NCI-H526 treated with DMSO at 0.1 percent for 48 hours (cell line): ENCODE data around the gene MAEA.
"Not testable (repeated sequence)": the region's sequence is repeated elsewhere in the genome, so short reads cannot be mapped to it uniquely, and the experiment has no call there.

Experiments used
- DNase-seq: peaks from one replicate; lab custom pipeline; 2025; lab: John Stamatoyannopoulos, UW

Gene MAEA

GRCh38 chr4:1335193-1335883 is 45.6 kb downstream of the MAEA start:
- DNase-seq, result not testable (repeated sequence)

- no peak for DNase-seq
These were observed 46.4 kb downstream of the MAEA start for GRCh38 chr4:1336088-1336491.

DNA sequence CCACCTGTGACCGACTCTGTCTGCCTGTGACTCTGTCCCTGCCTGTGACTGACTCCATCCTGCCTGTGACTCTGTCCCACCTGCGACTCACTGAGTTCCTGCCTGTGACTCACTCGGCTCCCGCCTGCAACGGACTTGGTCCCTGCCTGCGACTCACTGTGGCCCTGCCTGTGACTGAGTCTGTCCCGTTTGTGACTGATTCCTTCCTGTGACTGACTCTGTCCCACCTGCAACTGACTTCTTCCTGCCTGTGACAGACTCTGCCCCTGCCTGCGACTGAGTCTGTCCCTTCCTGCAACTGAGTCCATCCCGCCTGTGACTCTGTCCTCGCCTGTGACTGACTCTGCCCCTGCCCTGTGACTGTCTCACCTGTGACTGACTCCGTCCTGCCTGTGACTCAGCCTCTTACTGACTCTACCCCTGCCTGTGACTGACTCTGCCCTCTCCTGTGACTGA is 47.7 kb downstream of the MAEA start:
- DNase-seq, result no peak

GRCh38 chr4:1337951-1338751 is 48.5 kb downstream of the MAEA start:
- no peak for DNase-seq

- no peak for DNase-seq
These were observed 49.2 kb downstream of the MAEA start for GRCh38 chr4:1338752-1339414.

DNA sequence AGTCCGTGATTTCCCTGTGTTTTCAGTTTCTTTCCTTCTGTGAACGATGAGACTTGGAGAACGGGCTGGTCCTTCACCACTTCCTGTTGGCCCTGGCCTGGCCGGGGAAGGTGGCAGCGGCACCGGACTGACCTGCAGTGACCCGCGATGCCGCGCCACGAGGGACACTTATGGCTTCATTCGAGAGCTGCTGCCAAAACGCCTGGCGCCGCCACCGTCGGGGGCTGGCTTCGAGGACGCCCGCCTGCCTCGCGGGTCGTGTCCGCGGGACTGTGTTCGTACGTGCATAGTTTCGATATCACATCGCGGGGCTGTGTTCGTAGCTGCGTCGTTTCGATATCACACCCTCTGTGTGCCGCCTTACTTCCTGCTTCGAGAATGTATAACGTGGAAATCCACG is 49.8 kb downstream of the MAEA start:
- no peak for DNase-seq

- DNase-seq, result no peak
These were observed 50.6 kb downstream of the MAEA start for GRCh38 chr4:1340181-1340747.

DNA sequence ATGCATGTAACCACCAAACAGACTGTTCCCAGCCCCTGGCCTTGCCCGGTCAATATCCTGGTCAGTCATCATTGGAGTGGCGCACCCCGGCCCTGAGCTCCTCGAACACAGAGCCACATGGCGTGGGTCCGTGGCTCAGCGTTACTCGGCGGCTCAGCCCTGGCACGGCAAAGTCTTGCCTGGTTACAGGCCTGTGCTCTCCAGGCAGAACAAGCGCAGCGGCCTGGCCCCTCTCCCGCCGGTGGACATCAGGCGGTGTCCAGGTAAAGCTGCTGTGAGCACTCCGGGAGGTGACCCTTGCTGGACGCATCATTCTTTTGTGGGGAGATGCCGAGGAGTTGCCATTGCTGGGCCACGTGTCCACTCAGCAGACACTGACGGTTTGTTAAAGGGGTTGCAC is 51.2 kb downstream of the MAEA start:
- DNase-seq, result no peak

GRCh38 chr4:1342003-1342402 is 52.3 kb downstream of the MAEA start:
- DNase-seq, result no peak

DNA sequence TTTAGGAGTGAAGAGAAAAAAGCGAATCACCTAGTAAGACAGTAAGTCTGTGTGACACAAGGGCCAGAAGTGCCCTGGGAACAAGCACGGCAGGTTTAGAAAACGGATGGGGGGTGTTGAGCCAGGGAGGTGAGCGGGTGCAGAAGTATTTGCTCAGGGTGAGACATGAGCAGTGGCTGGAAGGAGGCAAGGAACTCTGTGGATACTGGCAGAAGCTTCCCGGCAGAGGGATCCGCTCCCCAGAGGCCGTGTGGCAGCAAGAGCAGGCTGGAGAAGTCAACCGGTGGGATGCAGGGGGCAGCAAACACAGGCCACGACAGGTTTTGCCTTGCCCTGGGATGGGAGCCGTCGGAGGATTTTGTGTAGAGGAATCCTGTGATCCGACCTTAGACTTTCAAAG is 55.0 kb downstream of the MAEA start:
- peak; percentile 42 for DNase-seq

- DNase-seq, result peak; percentile 13
These were observed 56.5 kb downstream of the MAEA start for GRCh38 chr4:1345903-1346780.

DNA sequence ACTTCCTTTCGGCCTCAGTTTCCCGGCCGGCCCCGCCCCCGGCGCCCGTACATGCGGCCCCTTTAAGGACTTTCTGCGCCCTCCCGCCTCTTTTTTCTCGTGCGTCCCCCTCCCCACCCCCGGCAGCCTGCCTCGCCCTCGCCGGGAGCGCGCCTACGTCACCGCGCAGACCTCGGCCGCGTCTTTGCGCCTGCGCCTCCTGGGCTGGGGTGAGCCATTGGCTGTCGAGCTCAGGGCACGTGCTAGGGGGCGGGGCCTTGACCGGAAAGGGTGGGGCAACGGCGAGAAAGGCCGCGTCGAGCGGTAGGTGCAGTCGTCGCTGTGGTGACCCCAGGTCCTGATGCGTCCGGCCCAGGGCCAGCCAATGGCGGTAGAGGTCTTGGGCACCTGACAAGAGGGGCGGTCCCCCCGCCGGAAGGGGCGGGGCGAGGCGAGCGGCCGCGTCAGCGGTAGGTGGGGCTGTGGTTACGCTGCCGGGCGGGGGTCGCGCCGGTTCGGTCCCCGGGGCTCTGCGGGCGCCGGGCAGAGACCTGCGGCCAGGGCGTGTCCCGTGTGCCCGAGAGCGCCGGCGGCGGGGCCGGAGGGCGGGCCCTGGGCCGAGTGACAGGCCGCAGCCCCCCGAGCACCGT is 57.2 kb downstream of the MAEA start, which contains the start of gene UVSSA:
UVSSA (plus strand) TSS at position 428 of the 629 bp plus-strand sequence. CDS start 884 bp downstream, outside the sequence.
- peak; percentile 98 for DNase-seq

DNA sequence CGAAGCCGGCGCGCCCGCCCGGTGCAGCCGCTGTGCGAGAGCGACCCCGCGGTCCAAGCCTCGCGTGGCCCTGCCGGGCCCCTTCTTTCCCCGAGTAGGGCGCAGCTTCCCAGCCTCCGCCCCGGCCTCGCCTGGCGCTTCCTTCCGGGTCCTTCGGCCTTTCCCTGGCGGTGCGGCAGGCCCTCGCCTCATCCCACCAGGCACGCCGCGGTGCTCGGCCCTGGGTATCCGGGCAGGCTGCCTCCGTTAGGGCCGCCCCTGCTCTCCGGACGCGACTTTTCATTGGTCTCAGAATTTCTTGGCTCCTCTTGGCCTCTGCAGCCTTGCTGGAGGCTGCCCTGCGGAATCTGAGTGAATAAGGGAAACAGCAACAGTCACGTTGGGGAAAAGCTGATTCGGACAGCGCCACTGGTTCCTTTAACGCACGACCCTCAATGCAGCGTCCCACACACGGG is 57.7 kb downstream of the MAEA start:
- DNase-seq, result peak; percentile 23

DNA sequence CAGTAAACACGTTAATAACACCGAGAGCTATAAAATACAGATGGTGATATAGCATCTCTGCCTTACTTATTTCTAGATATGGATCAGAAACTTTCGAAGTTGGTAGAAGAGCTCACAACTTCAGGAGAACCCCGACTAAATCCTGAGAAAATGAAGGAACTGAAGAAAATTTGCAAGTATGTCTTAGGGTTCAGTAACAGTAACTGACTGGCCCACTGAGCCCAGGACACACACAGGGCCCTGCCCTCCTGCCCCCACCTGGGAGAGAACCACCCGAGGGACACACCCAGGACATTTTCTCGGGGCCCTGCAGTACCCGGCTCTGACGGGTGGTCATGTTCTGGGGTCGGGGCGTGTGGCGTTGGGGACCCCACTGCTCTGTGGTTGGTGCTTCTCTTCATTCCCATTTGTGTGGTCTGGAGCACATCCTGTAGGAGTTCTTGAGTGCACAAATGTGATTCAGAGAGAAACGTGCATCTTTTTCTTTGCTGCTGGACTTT is 58.4 kb downstream of the MAEA start:
- no peak for DNase-seq

GRCh38 chr4:1348746-1349145 is 59.1 kb downstream of the MAEA start:
- no peak for DNase-seq

- no peak for DNase-seq
These were observed 59.9 kb downstream of the MAEA start for GRCh38 chr4:1349359-1350168.

GRCh38 chr4:1350169-1350520 is 60.5 kb downstream of the MAEA start:
- no peak for DNase-seq

DNA sequence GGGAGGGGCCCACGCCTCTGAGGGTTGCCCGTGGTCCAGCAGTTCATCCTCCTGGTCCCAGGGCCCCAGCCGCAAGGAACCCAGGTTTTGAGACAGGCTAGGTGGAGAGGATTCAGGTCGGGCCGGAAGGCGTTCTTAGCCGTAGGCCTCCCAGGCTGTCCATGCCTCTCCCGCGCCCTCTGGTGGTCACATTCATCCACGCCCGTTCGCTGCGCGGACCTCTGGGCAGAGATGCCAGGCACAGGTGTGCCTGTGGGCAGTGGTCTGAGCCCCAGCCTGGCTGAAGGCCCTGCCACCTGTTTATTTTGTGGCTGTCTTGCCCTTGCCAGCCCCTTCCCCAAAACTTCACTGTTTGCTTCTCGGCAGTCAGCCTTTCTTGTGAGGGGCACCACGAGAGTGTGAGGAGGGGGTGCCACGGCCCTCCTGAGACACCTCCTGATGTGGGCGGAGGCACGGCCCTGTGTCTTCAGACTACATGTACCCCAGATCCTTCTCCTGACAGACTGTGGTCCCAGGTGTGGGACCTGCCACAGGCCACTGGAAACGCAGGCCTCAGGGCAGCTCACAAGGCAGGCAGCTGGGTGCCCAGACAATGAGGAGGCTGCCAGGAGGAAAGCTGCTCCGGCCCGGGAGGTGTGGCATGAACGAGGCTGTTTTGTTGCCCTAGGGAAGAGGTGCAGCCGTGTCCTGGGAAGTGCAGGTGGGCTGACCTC is 62.3 kb downstream of the MAEA start:
- peak; percentile 59 for DNase-seq

GRCh38 chr4:1352567-1352900 is 62.8 kb downstream of the MAEA start:
- no peak for DNase-seq
